GM15510 (cell line): ENCODE data around the gene EIF2B5.

Source experiments
- POLR2A ChIP-seq: IDR thresholded peaks from 3 replicates; pipeline ENCODE4 v1.6.1; 2011; ENCODE audit warnings: borderline replicate concordance; ENCODE audit not compliant: insufficient read length; ENCODE audit errors: extremely low read depth

EIF2B5 gene

GRCh38 chr3:184177767-184178306 is 42.7 kb downstream of the EIF2B5 start:
- no peak for TF ChIP-seq POLR2A

- TF ChIP-seq POLR2A: no peak
Observed at GRCh38 chr3:184178521-184179138, 43.5 kb downstream of the EIF2B5 start.

- no peak for TF ChIP-seq POLR2A
Observed at GRCh38 chr3:184180165-184180564, 45.0 kb downstream of the EIF2B5 start.

GRCh38 chr3:184181596-184181995 is 46.4 kb downstream of the EIF2B5 start:
- no peak for TF ChIP-seq POLR2A

GRCh38 chr3:184183679-184184078 is 48.5 kb downstream of the EIF2B5 start:
- TF ChIP-seq POLR2A: no peak

- no peak for TF ChIP-seq POLR2A
Observed at GRCh38 chr3:184184546-184185230, 49.5 kb downstream of the EIF2B5 start.

- peak; percentile 69 for TF ChIP-seq POLR2A
Observed at GRCh38 chr3:184185461-184186183, 50.5 kb downstream of the EIF2B5 start.

- TF ChIP-seq POLR2A: peak; percentile 55
Observed at GRCh38 chr3:184186184-184186901, 51.2 kb downstream of the EIF2B5 start, which contains the start of gene ABCF3. Gene ABCF3, plus strand, starts transcription at chr3:184186199. Its CDS starts 9 bp downstream, at chr3:184186208.

GRCh38 chr3:184186902-184187207 is 51.7 kb downstream of the EIF2B5 start:
- no peak for TF ChIP-seq POLR2A

- no peak for TF ChIP-seq POLR2A
Observed at GRCh38 chr3:184188080-184188479, 52.9 kb downstream of the EIF2B5 start.

- no peak for TF ChIP-seq POLR2A
Observed at GRCh38 chr3:184189421-184189820, 54.3 kb downstream of the EIF2B5 start.

GRCh38 chr3:184192889-184193288 is 57.7 kb downstream of the EIF2B5 start:
- no peak for TF ChIP-seq POLR2A

- TF ChIP-seq POLR2A: no peak
Observed at GRCh38 chr3:184193991-184194539, 58.9 kb downstream of the EIF2B5 start.
